A673 (cell line): ENCODE measurements around the gene TLE7. TPM values are rescaled to one million over a fixed set of nuclear protein-coding genes. Genes with fewer than 3 reads are reported as not detected.

Experiments used
- Bru-seq: library from RNA; stranded (reverse); fragments of 400-500 nt; gene quantifications from one replicate; lab custom pipeline; 2021; lab: Mats Ljungman, UMichigan
- BruChase-seq, 2 experiments: library from RNA; stranded (reverse); fragments of 400-500 nt; gene quantifications; one replicate each; lab custom pipeline; 2021; lab: Mats Ljungman, UMichigan
- BruUV-seq: library from RNA; stranded (reverse); fragments of 400-500 nt; replicated peaks from 2 replicates; lab custom pipeline; 2021; lab: Mats Ljungman, UMichigan
- CTCF ChIA-PET: fragments of 300-600 bp; sonication (Branson Sonifier 250); formaldehyde crosslinking; loops from one replicate; lab custom pipeline; 2022; ENCODE audit warnings: antibody characterized with exemption; lab: Charles Lee
- POLR2A ChIA-PET: fragments of 300-600 bp; sonication (Branson Sonifier 250); formaldehyde crosslinking; loops from one replicate; lab custom pipeline; 2022; ENCODE audit warnings: antibody characterized with exemption; ENCODE audit not compliant: low non-redundant PET; lab: Charles Lee
- DNase-seq: peaks from one replicate; pipeline ENCODE4 v3.0.0-alpha.2; 2015; ENCODE audit warnings: low spot score
- H3K27ac ChIP-seq: fragments of 200-600 bp; sonication (generic); 2 replicates; pipeline ENCODE4 v1.5.1; 2016; ENCODE audit warnings: mixed run types, low read depth, mild to moderate bottlenecking, mixed read lengths, antibody characterized with exemption, low read length; ENCODE audit not compliant: poor library complexity, severe bottlenecking
- H3K27me3 ChIP-seq: fragments of 200-600 bp; sonication (generic); replicated peaks from 2 replicates; pipeline ENCODE4 v1.6.1; 2017; ENCODE audit warnings: mixed run types, low read depth, mild to moderate bottlenecking, mixed read lengths, antibody characterized with exemption, low read length; ENCODE audit not compliant: insufficient read depth, poor library complexity
- H3K36me3 ChIP-seq: fragments of 200-600 bp; sonication (generic); 2 replicates; pipeline ENCODE4 v1.6.1; 2016; ENCODE audit warnings: mixed run types, mild to moderate bottlenecking, mixed read lengths, antibody characterized with exemption, low read length; ENCODE audit not compliant: insufficient read depth, poor library complexity, severe bottlenecking
- H3K4me1 ChIP-seq: fragments of 200-600 bp; sonication (generic); 2 replicates; pipeline ENCODE4 v1.6.1; 2017; ENCODE audit warnings: mixed run types, mild to moderate bottlenecking, mixed read lengths, antibody characterized with exemption, low read length; ENCODE audit not compliant: insufficient read depth, poor library complexity, severe bottlenecking
- H3K4me3 ChIP-seq: fragments of 200-600 bp; sonication (generic); 2 replicates; pipeline ENCODE4 v1.5.1; 2016; ENCODE audit warnings: low read depth, mixed run types, mild to moderate bottlenecking, mixed read lengths, low read length; ENCODE audit not compliant: poor library complexity, severe bottlenecking
- H3K9me3 ChIP-seq: fragments of 200-600 bp; sonication (generic); 2 replicates; pipeline ENCODE4 v1.6.1; 2016; ENCODE audit warnings: mixed run types, low read depth, mild to moderate bottlenecking, mixed read lengths, antibody characterized with exemption, low read length; ENCODE audit not compliant: poor library complexity, severe bottlenecking
- CTCF ChIP-seq: fragments of 300-800, 200-600 bp; sonication (generic); conservative IDR thresholded peaks from 2 replicates; pipeline ENCODE4 v1.5.1; 2017; ENCODE audit warnings: low read depth, mild to moderate bottlenecking, antibody characterized with exemption, low read length, moderate library complexity, mixed read lengths
- EZH2 ChIP-seq: fragments of 200-600 bp; sonication (generic); IDR thresholded peaks from 2 replicates; pipeline ENCODE4 v1.6.1; 2017; ENCODE audit warnings: borderline replicate concordance, low read depth, mild to moderate bottlenecking, mixed read lengths, antibody characterized with exemption, low read length; ENCODE audit not compliant: poor library complexity, severe bottlenecking
- intact Hi-C: fragments of 100-400 bp; cut with micrococcal nuclease; formaldehyde crosslinking; loops from one replicate; pipeline ENCODE4 v1.10.0; 2022; ENCODE audit not compliant: unreplicated experiment
- long read RNA-seq: library from polyadenylated mRNA; stranded (forward); transcript quantifications from one replicate; pipeline ENCODE4 v2.0.0, GENCODE V29; 2022
- total RNA-seq: library from RNA; stranded (reverse); gene quantifications from 2 replicates; pipeline ENCODE4 v1.2.3, GENCODE V29; 2021

Gene TLE7
- total RNA-seq = not detected in 2 replicates
- Bru-seq, nascent RNA = percentile 7 among the genes with signal in this experiment
- BruChase-seq, experiment 1, labeled RNA remaining after a 2-hour chase = not detected
- not detected for BruChase-seq, experiment 2, labeled RNA remaining after a 6-hour chase
- long read RNA-seq = 0 reads

GRCh38 chr16:71442051-71442440 lies at the start of gene TLE7:
TSS of gene TLE7 (minus strand) at chr16:71442054. CDS start at chr16:71433324, 8,730 bp downstream.
- Histone ChIP-seq H3K27me3 (peaks cover 7% of the 10 kb centered on the region), H3K4me3 (no peak within 1 kb of the TSS), H3K9me3 (peaks cover 17% of the 10 kb centered on the region), H3K27ac (no peak within 1 kb of the TSS), H3K36me3 (no peaks in the 10 kb centered on the region), H3K4me1 (no peaks in the 10 kb centered on the region)
- TF ChIP-seq CTCF = no peak
- TF ChIP-seq EZH2 = no peak
- DNase-seq = no peak
- POLR2A ChIA-PET = no interaction called here
- CTCF ChIA-PET = no interaction called here
- intact Hi-C loops = loop anchor here (10.0 kb wide), 1 partner anchor 57 kb away; no protein-coding TSS in a partner anchor
- no TSS peak for BruUV-seq

GRCh38 chr16:71491054-71491453 lies 49.2 kb upstream of the TLE7 start:
- DNase-seq = no peak

GRCh38 chr16:71490361-71490760 lies 48.5 kb upstream of the TLE7 start:
- Histone ChIP-seq H3K36me3 (no peaks in the 10 kb centered on the region), H3K9me3 (no peaks in the 10 kb centered on the region), H3K27me3 (no peaks in the 10 kb centered on the region), H3K27ac (no peak overlapping the region), H3K4me1 (no peaks in the 10 kb centered on the region), H3K4me3 (no peak overlapping the region)
- DNase-seq = no peak
- POLR2A ChIA-PET = interaction anchor here (0.5 kb wide), 1 partner anchor 471 kb away, joined by 3 read pairs; no protein-coding TSS in a partner anchor
- TF ChIP-seq EZH2 (no peak), CTCF (no peak)
- CTCF ChIA-PET = no interaction called here
- no TSS peak for BruUV-seq
- intact Hi-C loops = no loop called here

More at GRCh38 chr16:71491054-71491453, 49.2 kb upstream of the TLE7 start:
- H3K36me3 ChIP-seq = no peaks in the 10 kb centered on the region
- H3K4me3 ChIP-seq = no peak overlapping the region
- H3K4me1 ChIP-seq = no peaks in the 10 kb centered on the region
- BruUV-seq = no TSS peak
- TF ChIP-seq CTCF (no peak), EZH2 (no peak)
- intact Hi-C loops = no loop called here
- ChIA-PET POLR2A (no interaction called here), CTCF (no interaction called here)
- H3K27me3 ChIP-seq = no peaks in the 10 kb centered on the region
- H3K9me3 ChIP-seq = no peaks in the 10 kb centered on the region
- no peak overlapping the region for H3K27ac ChIP-seq
